IMR-90 (cell line): Measurements from ENCODE around the gene IQSEC3. TPM values are rescaled to one million over a fixed set of nuclear protein-coding genes. Genes with fewer than 3 reads are reported as not detected.

Experiments used
- ATAC-seq: fragments of 200-7000 bp; cut with Tn5 transposase; 2 replicates; pipeline ENCODE4 v1.9.1; 2020; ENCODE audit warnings: low read depth, mild to moderate bottlenecking, moderate library complexity
- BruUV-seq: library from RNA; stranded (reverse); fragments of 400-500 nt; replicated peaks from 2 replicates; lab custom pipeline; 2021; lab: Mats Ljungman, UMichigan
- CTCF ChIA-PET: fragments of 300-600 bp; formaldehyde crosslinking; extraction: SDS; loops from one replicate; lab custom pipeline; 2021; ENCODE audit warnings: antibody characterized with exemption; lab: Yijun Ruan, JAX
- POLR2A ChIA-PET: fragments of 300-600 bp; sonication (Branson Sonifier 250); formaldehyde crosslinking; loops from one replicate; lab custom pipeline; 2022; ENCODE audit warnings: antibody characterized with exemption; ENCODE audit not compliant: unreplicated experiment; lab: Charles Lee
- DNase-seq: peaks from one replicate; pipeline ENCODE4 v3.0.0; 2013
- H2AFZ ChIP-seq: replicated peaks from 2 replicates; pipeline ENCODE3; 2013; ENCODE audit warnings: low read length, mild to moderate bottlenecking; ENCODE audit not compliant: poor library complexity
- H2AK5ac ChIP-seq: 2 replicates; pipeline ENCODE4 v1.6.1; 2013; ENCODE audit warnings: low read depth, low read length, inconsistent platforms
- H2AK9ac ChIP-seq: replicated peaks from 2 replicates; pipeline ENCODE3; 2013; ENCODE audit warnings: mild to moderate bottlenecking, low read depth, low read length, moderate library complexity; ENCODE audit not compliant: poor library complexity
- H2BK120ac ChIP-seq: 2 replicates; pipeline ENCODE4 v1.6.1; 2013; ENCODE audit warnings: low read depth, low read length, inconsistent platforms
- H2BK15ac ChIP-seq: 3 replicates; pipeline ENCODE4 v1.6.1; 2013; ENCODE audit warnings: low read depth, low read length, inconsistent platforms
- H2BK20ac ChIP-seq: 2 replicates; pipeline ENCODE4 v1.6.1; 2013; ENCODE audit warnings: low read depth, mild to moderate bottlenecking, inconsistent platforms, low read length, moderate library complexity
- H2BK5ac ChIP-seq: 2 replicates; pipeline ENCODE4 v1.6.1; 2013; ENCODE audit warnings: mild to moderate bottlenecking, low read depth, low read length, inconsistent platforms; ENCODE audit not compliant: poor library complexity, severe bottlenecking
- H3K14ac ChIP-seq: replicated peaks from 2 replicates; pipeline ENCODE4 v1.6.1; 2013; ENCODE audit warnings: low read depth, low read length, inconsistent platforms
- H3K18ac ChIP-seq: 2 replicates; pipeline ENCODE4 v1.6.1; 2013; ENCODE audit warnings: low read depth, low read length, control low read depth
- H3K23ac ChIP-seq: 2 replicates; pipeline ENCODE4 v1.6.1; 2013; ENCODE audit warnings: low read depth, low read length, inconsistent platforms
- H3K27ac ChIP-seq: 2 replicates; pipeline ENCODE4 v1.5.1; 2013; ENCODE audit warnings: mild to moderate bottlenecking, control low read depth, low read length; ENCODE audit not compliant: insufficient read depth
- H3K27me3 ChIP-seq: 2 replicates; pipeline ENCODE4 v1.6.1; 2013; ENCODE audit warnings: low read length; ENCODE audit not compliant: control insufficient read depth, insufficient read depth
- H3K36me3 ChIP-seq: 2 replicates; pipeline ENCODE4 v1.6.1; 2013; ENCODE audit warnings: low read length, mixed read lengths; ENCODE audit not compliant: control insufficient read depth, insufficient read depth
- H3K4ac ChIP-seq: 2 replicates; pipeline ENCODE4 v1.6.1; 2013; ENCODE audit warnings: low read depth, low read length, inconsistent platforms
- H3K4me1 ChIP-seq: 2 replicates; pipeline ENCODE4 v1.6.1; 2013; ENCODE audit warnings: low read length, mixed read lengths; ENCODE audit not compliant: control insufficient read depth, insufficient read depth
- H3K4me2 ChIP-seq: 2 replicates; pipeline ENCODE4 v1.6.1; 2013; ENCODE audit warnings: low read depth, mild to moderate bottlenecking, control low read depth, low read length, moderate library complexity
- H3K4me3 ChIP-seq: 2 replicates; pipeline ENCODE4 v1.5.1; 2013; ENCODE audit warnings: low read depth, mild to moderate bottlenecking, control low read depth, low read length, moderate library complexity; ENCODE audit not compliant: insufficient read depth
- H3K56ac ChIP-seq: 2 replicates; pipeline ENCODE4 v1.6.1; 2013; ENCODE audit warnings: low read length, inconsistent platforms; ENCODE audit not compliant: insufficient read depth; ENCODE audit errors: extremely low read depth
- H3K79me1 ChIP-seq, 2 experiments: 2 replicates each; pipeline ENCODE4 v1.6.1; 2013; ENCODE audit warnings: low read length in 2 of 2, inconsistent platforms in 1 of 2, low read depth in 1 of 2
- H3K9ac ChIP-seq: 2 replicates; pipeline ENCODE4 v1.6.1; 2013; ENCODE audit warnings: low read depth, low read length, control low read depth
- H3K9me1 ChIP-seq: 2 replicates; pipeline ENCODE4 v1.6.1; 2013; ENCODE audit warnings: low read length, inconsistent platforms; ENCODE audit not compliant: insufficient read depth
- H3K9me3 ChIP-seq: 2 replicates; pipeline ENCODE4 v1.6.1; 2013; ENCODE audit warnings: low read length; ENCODE audit not compliant: control insufficient read depth, insufficient read depth
- H4K20me1 ChIP-seq: 2 replicates; pipeline ENCODE4 v1.6.1; 2013; ENCODE audit warnings: low read length, inconsistent platforms; ENCODE audit not compliant: insufficient read depth
- H4K5ac ChIP-seq: 2 replicates; pipeline ENCODE4 v1.6.1; 2013; ENCODE audit warnings: mild to moderate bottlenecking, low read depth, low read length, control low read depth
- H4K8ac ChIP-seq, 2 experiments: 2 replicates each; pipeline ENCODE4 v1.6.1; 2013; ENCODE audit warnings: low read depth in 2 of 2, low read length in 2 of 2, control low read depth in 1 of 2, inconsistent platforms in 1 of 2
- H4K91ac ChIP-seq: 2 replicates; pipeline ENCODE4 v1.6.1; 2013; ENCODE audit warnings: low read depth, low read length, inconsistent platforms; ENCODE audit not compliant: insufficient read depth
- BHLHE40 ChIP-seq: fragments of 150-350 bp; IDR thresholded peaks from 2 replicates; pipeline ENCODE4 v1.6.1; 2016; ENCODE audit warnings: mild to moderate bottlenecking, low read depth, low read length
- CEBPB ChIP-seq: IDR thresholded peaks from 2 replicates; pipeline ENCODE4 v1.6.1; 2012; ENCODE audit warnings: low read depth, low read length, improper control_type of control experiment
- CHD1 ChIP-seq: IDR thresholded peaks from 2 replicates; pipeline ENCODE4 v1.6.1; 2012; ENCODE audit warnings: low read depth, low read length, improper control_type of control experiment
- ELK1 ChIP-seq: fragments of 150-350 bp; IDR thresholded peaks from 2 replicates; pipeline ENCODE4 v1.6.1; 2016; ENCODE audit warnings: low read depth, mild to moderate bottlenecking, low read length, moderate library complexity, borderline replicate concordance
- FOS ChIP-seq: fragments of 150-350 bp; IDR thresholded peaks from 2 replicates; pipeline ENCODE4 v1.6.1; 2016; ENCODE audit warnings: low read depth, low read length
- MAFK ChIP-seq: IDR thresholded peaks from 2 replicates; pipeline ENCODE4 v1.6.1; 2012; ENCODE audit warnings: low read depth, low read length, improper control_type of control experiment
- MAZ ChIP-seq: IDR thresholded peaks from 2 replicates; pipeline ENCODE4 v1.6.1; 2012; ENCODE audit warnings: low read depth, mild to moderate bottlenecking, low read length, improper control_type of control experiment, moderate library complexity, borderline replicate concordance
- MXI1 ChIP-seq: IDR thresholded peaks from 2 replicates; pipeline ENCODE4 v1.6.1; 2012; ENCODE audit warnings: low read depth, mild to moderate bottlenecking, low read length, moderate library complexity, borderline replicate concordance
- NFE2L2 ChIP-seq: fragments of 150-350 bp; IDR thresholded peaks from 2 replicates; pipeline ENCODE4 v1.6.1; 2016; ENCODE audit warnings: low read depth, mild to moderate bottlenecking, low read length
- POLR2A ChIP-seq: IDR thresholded peaks from 2 replicates; pipeline ENCODE4 v1.6.1; 2012; ENCODE audit warnings: mild to moderate bottlenecking, low read depth, low read length
- RAD21 ChIP-seq: IDR thresholded peaks from 2 replicates; pipeline ENCODE4 v1.6.1; 2012; ENCODE audit warnings: low read length, improper control_type of control experiment
- RCOR1 ChIP-seq: IDR thresholded peaks from 2 replicates; pipeline ENCODE4 v1.6.1; 2012; ENCODE audit warnings: mild to moderate bottlenecking, low read length, improper control_type of control experiment; ENCODE audit not compliant: insufficient replicate concordance
- RFX5 ChIP-seq: IDR thresholded peaks from 2 replicates; pipeline ENCODE4 v1.8.0; 2012; ENCODE audit warnings: low read depth, mild to moderate bottlenecking, low read length, moderate library complexity
- SMC3 ChIP-seq: fragments of 150-350 bp; IDR thresholded peaks from 2 replicates; pipeline ENCODE4 v1.6.1; 2016; ENCODE audit warnings: low read depth, mild to moderate bottlenecking, antibody characterized with exemption, low read length, moderate library complexity
- WGBS, 2 experiments: methylation state at CpG; one replicate each; pipeline versions ENCODE4 v1.1.5 to v1.1.7; 2013; ENCODE audit warnings: missing lambda C conversion rate in 2 of 2; ENCODE audit not compliant: insufficient read length in 1 of 2; ENCODE audit errors: extremely low coverage in 2 of 2; 5-methylcytosine and 5-hydroxymethylcytosine counted together
- dilution Hi-C: fragments of 300-500 bp; cut with HindIII; formaldehyde crosslinking; loops from one replicate; pipeline ENCODE4 v1.14.3; 2018; ENCODE audit warnings: low sequenced_read_pairs; ENCODE audit not compliant: unreplicated experiment
- in situ Hi-C: fragments of 300-500 bp; cut with MboI; formaldehyde crosslinking; loops from 3 replicates; pipeline ENCODE4 v1.14.3; 2019; ENCODE audit warnings: low sequenced_read_pairs, inconsistent platforms, mixed read lengths
- intact Hi-C: fragments of 100-400 bp; cut with micrococcal nuclease; formaldehyde crosslinking; loops from 2 replicates; pipeline ENCODE4 v1.10.0; 2022
- polyA plus RNA-seq, 3 experiments: library from polyadenylated mRNA; depleted of rRNA; stranded (reverse); fragments of >200 nt; gene quantifications; 2 replicates each; pipeline ENCODE4 v1.2.3, GENCODE V29; 2012; ENCODE audit warnings: low replicate concordance in 1 of 3
- total RNA-seq: library from RNA; depleted of rRNA; stranded (reverse); fragments of >200 nt; gene quantifications from 2 replicates; pipeline ENCODE4 v1.2.3, GENCODE V29; 2012
- TF ChIP-seq, protein P1 (sequence below): fragments of 150-350 bp; IDR thresholded peaks from 2 replicates; pipeline ENCODE4 v1.6.1; 2017; ENCODE audit warnings: mild to moderate bottlenecking, antibody characterized with exemption, low read length, low read depth
- TF ChIP-seq, protein P2 (sequence below): conservative IDR thresholded peaks from 2 replicates; pipeline ENCODE4 v1.5.1; 2012; ENCODE audit warnings: mild to moderate bottlenecking, low read depth, low read length, improper control_type of control experiment

IQSEC3 gene
- total and polyA plus RNA-seq, 2 of the 4 experiments (the other 2 are of a cell fraction), result 0.10 TPM; not detected in 1

DNA sequence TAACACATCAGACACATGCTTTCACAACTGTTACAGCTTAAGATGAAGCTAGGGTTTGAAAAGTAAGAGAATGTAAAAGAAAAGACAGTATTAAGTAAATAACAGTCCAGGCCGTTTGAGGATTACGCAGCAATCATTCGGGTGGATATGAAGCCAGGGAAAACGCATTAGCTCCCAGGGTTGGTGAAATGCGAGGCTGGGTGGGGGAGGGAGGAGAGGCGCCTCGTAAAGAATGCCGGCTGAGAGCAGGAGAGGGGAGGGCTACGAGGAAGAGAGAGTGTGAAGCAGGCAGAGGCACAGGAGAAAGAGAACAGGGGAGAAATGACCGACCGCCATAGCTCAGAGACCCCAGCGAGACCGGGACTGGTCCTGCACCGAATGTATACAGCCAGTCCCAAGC is 73.0 kb downstream of the IQSEC3 start:
- TF ChIP-seq ELK1 (no peak), NFE2L2 (no peak), CHD1 (no peak), MAZ (no peak), MXI1 (no peak), POLR2A (no peak), BHLHE40 (no peak), RCOR1 (no peak), FOS (no peak), RAD21 (no peak), RFX5 (no peak), CEBPB (no peak), SMC3 (no peak), MAFK (no peak)
- TF ChIP-seq, protein P1, sequence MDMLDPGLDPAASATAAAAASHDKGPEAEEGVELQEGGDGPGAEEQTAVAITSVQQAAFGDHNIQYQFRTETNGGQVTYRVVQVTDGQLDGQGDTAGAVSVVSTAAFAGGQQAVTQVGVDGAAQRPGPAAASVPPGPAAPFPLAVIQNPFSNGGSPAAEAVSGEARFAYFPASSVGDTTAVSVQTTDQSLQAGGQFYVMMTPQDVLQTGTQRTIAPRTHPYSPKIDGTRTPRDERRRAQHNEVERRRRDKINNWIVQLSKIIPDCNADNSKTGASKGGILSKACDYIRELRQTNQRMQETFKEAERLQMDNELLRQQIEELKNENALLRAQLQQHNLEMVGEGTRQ, result no peak
- TF ChIP-seq, protein P2, sequence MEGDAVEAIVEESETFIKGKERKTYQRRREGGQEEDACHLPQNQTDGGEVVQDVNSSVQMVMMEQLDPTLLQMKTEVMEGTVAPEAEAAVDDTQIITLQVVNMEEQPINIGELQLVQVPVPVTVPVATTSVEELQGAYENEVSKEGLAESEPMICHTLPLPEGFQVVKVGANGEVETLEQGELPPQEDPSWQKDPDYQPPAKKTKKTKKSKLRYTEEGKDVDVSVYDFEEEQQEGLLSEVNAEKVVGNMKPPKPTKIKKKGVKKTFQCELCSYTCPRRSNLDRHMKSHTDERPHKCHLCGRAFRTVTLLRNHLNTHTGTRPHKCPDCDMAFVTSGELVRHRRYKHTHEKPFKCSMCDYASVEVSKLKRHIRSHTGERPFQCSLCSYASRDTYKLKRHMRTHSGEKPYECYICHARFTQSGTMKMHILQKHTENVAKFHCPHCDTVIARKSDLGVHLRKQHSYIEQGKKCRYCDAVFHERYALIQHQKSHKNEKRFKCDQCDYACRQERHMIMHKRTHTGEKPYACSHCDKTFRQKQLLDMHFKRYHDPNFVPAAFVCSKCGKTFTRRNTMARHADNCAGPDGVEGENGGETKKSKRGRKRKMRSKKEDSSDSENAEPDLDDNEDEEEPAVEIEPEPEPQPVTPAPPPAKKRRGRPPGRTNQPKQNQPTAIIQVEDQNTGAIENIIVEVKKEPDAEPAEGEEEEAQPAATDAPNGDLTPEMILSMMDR, result no peak
- Histone ChIP-seq H3K9me1 (no peaks in the 10 kb centered on the region), H3K9ac (no peak overlapping the region), H3K36me3 (no peaks in the 10 kb centered on the region), H2BK20ac (no peak overlapping the region), H2BK120ac (no peak overlapping the region), H2AK5ac (no peak overlapping the region), H2AK9ac (no peak overlapping the region), H3K4me3 (no peak overlapping the region), H3K23ac (no peak overlapping the region), H4K8ac (no peak overlapping the region), H3K79me1 (no peaks in the 10 kb centered on the region), H4K20me1 (no peaks in the 10 kb centered on the region), H3K4me1 (peaks cover 11% of the 10 kb centered on the region; the same call in 1 of the 2 replicates), H3K56ac (no peak overlapping the region), H2BK5ac (no peak overlapping the region), H4K5ac (no peak overlapping the region; the same call in 1 of the 2 replicates), H2AFZ (no peak overlapping the region), H3K4ac (no peak overlapping the region), H3K18ac (peak overlapping the region; percentile 20; the same call in 1 of the 2 replicates), H4K91ac (no peak overlapping the region), H2BK15ac (no peak overlapping the region), H3K14ac (no peak overlapping the region), H3K9me3 (no peaks in the 10 kb centered on the region), H3K27ac (no peak overlapping the region), H3K27me3 (peaks cover 54% of the 10 kb centered on the region), H3K4me2 (peak overlapping the region; percentile 61; the same call in 1 of the 2 replicates)
- intact Hi-C loops (no loop called here), dilution Hi-C loops (no loop called here), in situ Hi-C loops (no loop called here)
- POLR2A ChIA-PET, result no interaction called here
- DNase-seq (peak; percentile 20), ATAC-seq (peak; percentile 81)
- BruUV-seq, result no TSS peak
- CTCF ChIA-PET, result no interaction called here
- 3% methylated on average over 5 of the region's 14 CpGs; no CpG with 5 or more reads in 1 of the 2 experiments for WGBS, 2 experiments
